D721Med (cell line): Measurements from ENCODE around the gene SIK2.

ENCODE experiments used
- DNase-seq: peaks from one replicate; pipeline ENCODE4 v3.0.0; 2011; ENCODE audit warnings: low spot score; ENCODE audit not compliant: insufficient read length
- FAIRE-seq: peaks from 2 replicates; lab custom pipeline; 2011; peaks lifted over from hg19 to GRCh38; lab: Jason Lieb, UNC
- TF ChIP-seq, protein P1 (sequence below): IDR thresholded peaks from 2 replicates; pipeline ENCODE4 v1.5.1; 2012; ENCODE audit warnings: mild to moderate bottlenecking, control low read depth; ENCODE audit not compliant: insufficient read depth; ENCODE audit errors: missing control alignments

The SIK2 gene

DNA sequence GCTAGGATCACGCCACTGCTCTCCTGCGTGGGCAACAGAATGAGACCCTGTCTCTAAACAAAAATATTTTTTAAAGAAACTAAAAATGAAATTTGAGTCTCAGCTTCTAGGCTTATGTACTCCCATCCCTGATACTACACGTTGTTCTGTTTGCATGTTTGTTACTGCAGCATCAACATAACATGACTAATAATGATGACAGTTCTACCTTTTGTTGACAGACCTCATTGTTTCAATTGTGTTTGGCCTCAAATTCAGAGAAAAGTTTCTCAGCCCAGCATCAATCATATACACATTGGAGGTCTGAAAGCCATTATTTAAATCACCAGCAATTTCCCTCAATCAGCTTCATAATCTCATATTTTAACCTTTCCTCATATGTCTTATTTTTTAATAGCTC, 40.9 kb upstream of the SIK2 start:
- no peak for FAIRE-seq
- TF ChIP-seq, protein P1, sequence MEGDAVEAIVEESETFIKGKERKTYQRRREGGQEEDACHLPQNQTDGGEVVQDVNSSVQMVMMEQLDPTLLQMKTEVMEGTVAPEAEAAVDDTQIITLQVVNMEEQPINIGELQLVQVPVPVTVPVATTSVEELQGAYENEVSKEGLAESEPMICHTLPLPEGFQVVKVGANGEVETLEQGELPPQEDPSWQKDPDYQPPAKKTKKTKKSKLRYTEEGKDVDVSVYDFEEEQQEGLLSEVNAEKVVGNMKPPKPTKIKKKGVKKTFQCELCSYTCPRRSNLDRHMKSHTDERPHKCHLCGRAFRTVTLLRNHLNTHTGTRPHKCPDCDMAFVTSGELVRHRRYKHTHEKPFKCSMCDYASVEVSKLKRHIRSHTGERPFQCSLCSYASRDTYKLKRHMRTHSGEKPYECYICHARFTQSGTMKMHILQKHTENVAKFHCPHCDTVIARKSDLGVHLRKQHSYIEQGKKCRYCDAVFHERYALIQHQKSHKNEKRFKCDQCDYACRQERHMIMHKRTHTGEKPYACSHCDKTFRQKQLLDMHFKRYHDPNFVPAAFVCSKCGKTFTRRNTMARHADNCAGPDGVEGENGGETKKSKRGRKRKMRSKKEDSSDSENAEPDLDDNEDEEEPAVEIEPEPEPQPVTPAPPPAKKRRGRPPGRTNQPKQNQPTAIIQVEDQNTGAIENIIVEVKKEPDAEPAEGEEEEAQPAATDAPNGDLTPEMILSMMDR = no peak
- DNase-seq = no peak

DNA sequence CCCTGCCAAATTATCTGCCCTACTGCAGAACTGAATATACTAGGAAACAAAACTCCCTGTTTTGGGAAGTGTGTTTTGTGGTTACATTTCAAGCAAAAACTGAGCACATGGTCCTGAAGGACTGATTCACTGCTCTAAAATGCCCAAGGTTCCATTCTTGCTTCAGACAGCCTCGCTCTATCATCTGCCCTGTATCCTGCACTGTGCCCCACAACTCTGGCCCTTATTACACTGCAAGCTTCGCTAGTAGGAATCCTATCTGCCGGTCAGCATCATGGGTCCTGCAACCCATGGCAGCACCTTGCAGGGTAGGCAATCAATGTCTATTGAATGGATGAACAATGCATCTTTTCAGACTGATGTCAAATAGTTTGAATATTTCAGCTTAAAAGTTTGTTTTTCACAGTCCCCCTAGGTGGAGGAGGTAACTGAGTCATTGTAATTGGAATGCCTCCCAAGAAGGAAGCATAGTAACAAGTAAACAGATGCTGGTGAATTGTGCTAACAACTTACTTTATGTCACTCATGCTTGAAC, 40.4 kb upstream of the SIK2 start:
- DNase-seq (no peak), FAIRE-seq (no peak)
- TF ChIP-seq, protein P1 = no peak

DNA sequence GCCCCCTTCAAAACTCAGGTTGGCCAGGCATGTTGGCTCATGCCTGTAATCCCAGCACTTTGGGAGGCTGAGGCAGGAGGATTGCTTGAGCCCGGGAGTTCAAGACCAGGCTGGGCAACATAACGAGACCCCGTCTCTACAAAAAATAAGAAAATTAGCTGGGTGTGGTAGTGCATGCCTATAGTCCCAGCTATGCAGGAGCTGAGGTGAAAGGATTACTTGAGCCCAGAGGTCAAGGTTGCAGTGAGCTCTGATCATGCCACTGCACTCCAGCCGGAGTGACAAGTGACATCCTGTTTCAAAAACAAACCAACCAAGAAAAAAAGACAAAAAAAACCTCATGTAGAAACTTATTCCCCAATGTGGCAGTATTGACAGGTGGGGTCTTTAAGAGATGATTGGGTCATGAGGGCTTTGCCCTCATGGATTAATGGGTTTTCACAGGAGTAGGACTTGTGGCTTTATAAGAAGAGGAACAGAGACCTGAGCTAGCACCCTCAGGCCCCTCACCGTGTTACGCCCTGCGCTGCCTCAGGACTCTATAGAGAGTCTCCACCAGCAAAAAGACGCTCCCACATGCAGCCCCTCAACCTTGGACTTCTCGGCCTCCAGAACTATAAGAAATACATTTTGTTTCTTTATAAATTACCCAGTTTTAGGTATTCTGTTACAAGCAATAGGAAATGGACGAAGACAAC, 39.4 kb upstream of the SIK2 start:
- FAIRE-seq = no peak
- DNase-seq = no peak
- TF ChIP-seq, protein P1 = no peak

DNA sequence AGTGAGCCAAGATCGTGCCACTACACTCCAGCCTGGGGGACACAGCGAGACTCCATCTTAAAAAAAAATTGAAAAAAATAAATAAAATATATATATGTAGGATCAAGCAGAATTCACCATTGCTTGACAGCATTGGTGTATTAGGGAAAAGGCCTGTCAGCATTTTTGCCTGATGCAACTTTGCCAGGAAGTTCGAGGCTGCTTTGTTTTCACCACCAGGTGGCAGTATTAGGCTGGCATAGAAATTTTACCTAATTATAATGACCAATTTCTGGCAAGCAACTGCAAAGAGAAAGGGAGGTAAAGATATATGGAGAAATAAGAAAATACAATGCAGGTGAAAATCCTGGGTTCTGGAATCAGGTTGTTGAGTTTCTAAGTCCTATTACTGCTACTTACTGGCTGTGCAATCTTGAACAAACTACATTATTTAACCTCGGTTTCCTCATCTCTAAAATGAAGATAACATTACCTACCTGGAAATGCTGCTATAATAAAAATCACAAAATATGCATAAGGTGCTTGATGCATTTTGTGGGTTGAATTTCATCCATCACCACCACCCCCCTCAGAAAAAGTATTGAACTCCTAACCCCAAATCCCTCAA, 37.0 kb upstream of the SIK2 start:
- TF ChIP-seq, protein P1 = peak; percentile 83
- FAIRE-seq = peak; percentile 29
- peak; percentile 41 for DNase-seq

DNA sequence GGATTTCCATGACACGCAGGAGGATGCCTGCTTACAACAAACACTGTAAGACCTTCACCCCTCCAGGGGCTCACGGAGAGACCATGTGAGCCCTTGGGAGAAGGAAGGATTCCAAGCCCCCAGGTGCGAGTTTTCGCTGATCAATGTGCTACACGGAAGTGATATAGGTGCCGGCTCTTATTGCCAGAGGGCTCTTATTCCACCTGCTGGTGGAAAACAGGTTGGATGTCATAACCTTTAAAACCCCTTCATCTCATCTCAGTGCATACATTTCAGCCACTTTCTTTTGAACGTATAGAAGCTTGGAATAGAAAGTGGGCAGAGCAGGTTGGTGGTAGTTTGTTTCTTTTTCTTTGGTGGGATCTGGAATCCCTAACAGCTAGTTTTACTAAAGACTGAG, 35.9 kb upstream of the SIK2 start:
- DNase-seq = no peak
- FAIRE-seq = no peak
- TF ChIP-seq, protein P1 = no peak

DNA sequence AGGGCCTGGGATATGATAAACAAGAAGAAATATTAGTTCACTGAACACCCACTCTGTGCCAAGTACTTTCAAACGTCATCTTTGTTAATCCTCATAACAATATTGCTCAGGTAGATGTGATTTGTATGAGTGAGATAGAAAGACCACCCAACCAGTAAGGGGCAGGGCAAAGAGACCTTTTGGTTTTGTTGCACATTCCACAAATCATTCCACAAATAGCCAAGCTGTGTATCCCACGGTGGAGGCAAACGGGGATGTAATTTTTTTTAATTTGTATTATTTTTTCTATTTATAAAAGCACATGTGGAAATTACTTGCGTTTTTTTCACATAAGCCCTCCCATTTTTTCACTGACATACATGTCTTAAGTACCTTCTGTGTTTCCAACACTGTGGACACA, 32.8 kb upstream of the SIK2 start:
- DNase-seq (no peak), FAIRE-seq (no peak)
- TF ChIP-seq, protein P1 = no peak

DNA sequence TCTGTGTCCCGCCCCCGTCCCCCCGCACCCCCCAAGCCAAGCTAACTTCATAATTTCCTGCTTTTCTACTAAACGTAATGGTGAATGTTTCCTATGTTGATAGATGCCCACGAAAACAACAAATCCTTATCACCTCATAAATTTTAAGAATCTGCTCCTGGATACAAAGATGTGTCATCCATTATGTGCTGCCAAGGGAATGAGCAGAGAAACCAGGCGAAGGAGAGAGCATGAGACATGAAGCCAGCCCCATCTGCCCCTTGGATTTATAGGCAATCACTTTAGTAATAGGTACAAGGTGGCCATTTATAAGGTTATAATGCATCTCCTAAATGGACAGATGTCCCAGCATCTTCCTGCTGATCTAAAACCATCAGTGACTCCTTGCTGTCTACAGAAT, 31.5 kb upstream of the SIK2 start:
- no peak for FAIRE-seq
- DNase-seq = no peak
- TF ChIP-seq, protein P1 = no peak
